ENCODE data around the gene CTNND2. TPM values are rescaled to one million over a fixed set of nuclear protein-coding genes. Genes with fewer than 3 reads are reported as not detected.

CTNND2 gene
- total RNA-seq, 1 donor: 1.9 TPM

- H3K4me3 ChIP-seq (ENCODE audit: low read depth, low read length): no peak overlapping the region
- TF ChIP-seq, protein P1, sequence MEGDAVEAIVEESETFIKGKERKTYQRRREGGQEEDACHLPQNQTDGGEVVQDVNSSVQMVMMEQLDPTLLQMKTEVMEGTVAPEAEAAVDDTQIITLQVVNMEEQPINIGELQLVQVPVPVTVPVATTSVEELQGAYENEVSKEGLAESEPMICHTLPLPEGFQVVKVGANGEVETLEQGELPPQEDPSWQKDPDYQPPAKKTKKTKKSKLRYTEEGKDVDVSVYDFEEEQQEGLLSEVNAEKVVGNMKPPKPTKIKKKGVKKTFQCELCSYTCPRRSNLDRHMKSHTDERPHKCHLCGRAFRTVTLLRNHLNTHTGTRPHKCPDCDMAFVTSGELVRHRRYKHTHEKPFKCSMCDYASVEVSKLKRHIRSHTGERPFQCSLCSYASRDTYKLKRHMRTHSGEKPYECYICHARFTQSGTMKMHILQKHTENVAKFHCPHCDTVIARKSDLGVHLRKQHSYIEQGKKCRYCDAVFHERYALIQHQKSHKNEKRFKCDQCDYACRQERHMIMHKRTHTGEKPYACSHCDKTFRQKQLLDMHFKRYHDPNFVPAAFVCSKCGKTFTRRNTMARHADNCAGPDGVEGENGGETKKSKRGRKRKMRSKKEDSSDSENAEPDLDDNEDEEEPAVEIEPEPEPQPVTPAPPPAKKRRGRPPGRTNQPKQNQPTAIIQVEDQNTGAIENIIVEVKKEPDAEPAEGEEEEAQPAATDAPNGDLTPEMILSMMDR (IDR thresholded peaks at IDR 0.05; ENCODE audit: insufficient read depth, low read length): no peak
- DNase-seq (ENCODE audit: low read depth): no peak
Observed at GRCh38 chr5:11509793-11510192, 394.5 kb downstream of the CTNND2 start.

GRCh38 chr5:11507156-11507910 is 396.9 kb downstream of the CTNND2 start:
- H3K4me3 ChIP-seq (ENCODE audit: low read depth, low read length): no peak overlapping the region
- DNase-seq (ENCODE audit: low read depth): no peak
- TF ChIP-seq, protein P1 (IDR thresholded peaks at IDR 0.05; ENCODE audit: insufficient read depth, low read length): no peak

DNA sequence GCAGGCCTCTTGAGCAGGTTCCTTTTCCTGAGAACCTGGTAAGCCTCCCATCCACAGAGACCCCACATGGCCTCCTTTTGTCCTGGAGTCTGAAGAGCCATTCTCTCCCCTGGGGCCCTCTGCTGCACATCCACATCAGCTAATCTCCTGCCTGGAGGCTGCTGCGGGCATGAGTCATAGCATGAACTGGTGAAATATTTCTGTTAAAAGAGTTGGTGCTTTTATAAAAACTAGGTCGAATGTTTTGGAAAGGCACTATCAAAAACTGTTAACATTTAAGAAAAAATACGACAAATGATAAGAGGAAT is 399.4 kb downstream of the CTNND2 start:
- DNase-seq (ENCODE audit: low read depth): peak; percentile 3
- TF ChIP-seq, protein P1 (IDR thresholded peaks at IDR 0.05; ENCODE audit: insufficient read depth, low read length): no peak
- H3K4me3 ChIP-seq (ENCODE audit: low read depth, low read length): no peak overlapping the region

GRCh38 chr5:11504065-11504885 is 400.0 kb downstream of the CTNND2 start:
- TF ChIP-seq, protein P1 (IDR thresholded peaks at IDR 0.05; ENCODE audit: insufficient read depth, low read length): no peak
- no peak for DNase-seq (ENCODE audit: low read depth)
- no peak overlapping the region for H3K4me3 ChIP-seq (ENCODE audit: low read depth, low read length)

- TF ChIP-seq, protein P1 (IDR thresholded peaks at IDR 0.05; ENCODE audit: insufficient read depth, low read length): no peak
- no peak for DNase-seq (ENCODE audit: low read depth)
- no peak overlapping the region for H3K4me3 ChIP-seq (ENCODE audit: low read depth, low read length)
Observed at GRCh38 chr5:11502783-11503182, 401.5 kb downstream of the CTNND2 start.

GRCh38 chr5:11497651-11498050 is 406.6 kb downstream of the CTNND2 start:
- TF ChIP-seq, protein P1 (IDR thresholded peaks at IDR 0.05; ENCODE audit: insufficient read depth, low read length): no peak
- no peak overlapping the region for H3K4me3 ChIP-seq (ENCODE audit: low read depth, low read length)
- DNase-seq (ENCODE audit: low read depth): no peak
